HCEC 1CT (cell line): ENCODE results near the gene NOB1.
A peak's percentile ranks its signal among the peaks of the same experiment; 100 is the strongest.
"Not testable (repeated sequence)": the region's sequence is repeated elsewhere in the genome, so short reads cannot be mapped to it uniquely, and the experiment has no call there.

Experiments
- DNase-seq: peaks from one replicate; pipeline ENCODE4 v3.0.0-alpha.2; 2017

NOB1 gene

GRCh38 chr16:69754469-69755310 lies at the start of gene NOB1:
TSS of gene NOB1 (minus strand) at chr16:69754926. CDS start at chr16:69754910, 16 bp downstream.
- peak; percentile 92 for DNase-seq

GRCh38 chr16:69804297-69804696 lies 49.6 kb upstream of the NOB1 start:
- DNase-seq, result no peak

GRCh38 chr16:69799611-69800031 lies 44.9 kb upstream of the NOB1 start:
- no peak for DNase-seq

- DNase-seq, result no peak
These were observed 43.7 kb upstream of the NOB1 start for GRCh38 chr16:69798466-69798865.

- peak; percentile 62 for DNase-seq
These were observed 41.8 kb upstream of the NOB1 start for GRCh38 chr16:69796285-69797118.

- DNase-seq, result no peak
These were observed 39.8 kb upstream of the NOB1 start for GRCh38 chr16:69794486-69794885.

GRCh38 chr16:69793526-69793925 lies 38.8 kb upstream of the NOB1 start:
- DNase-seq, result no peak

GRCh38 chr16:69791391-69791847 lies 36.7 kb upstream of the NOB1 start:
- DNase-seq, result not testable (repeated sequence)

GRCh38 chr16:69787883-69788282 lies 33.2 kb upstream of the NOB1 start:
- no peak for DNase-seq

- DNase-seq, result no peak
These were observed 29.9 kb upstream of the NOB1 start for GRCh38 chr16:69784586-69784985.

GRCh38 chr16:69781118-69781517 lies 26.4 kb upstream of the NOB1 start:
- DNase-seq, result no peak

GRCh38 chr16:69779724-69780123 lies 25.0 kb upstream of the NOB1 start:
- no peak for DNase-seq

GRCh38 chr16:69775563-69775962 lies 20.8 kb upstream of the NOB1 start:
- no peak for DNase-seq

GRCh38 chr16:69773260-69773947 lies 18.7 kb upstream of the NOB1 start:
- DNase-seq, result no peak

- DNase-seq, result no peak
These were observed 16.9 kb upstream of the NOB1 start for GRCh38 chr16:69771651-69771967.

- no peak for DNase-seq
These were observed 14.7 kb upstream of the NOB1 start for GRCh38 chr16:69769404-69769803.

GRCh38 chr16:69768666-69769065 lies 13.9 kb upstream of the NOB1 start:
- DNase-seq, result no peak

GRCh38 chr16:69767459-69768229 lies 12.9 kb upstream of the NOB1 start:
- no peak for DNase-seq

GRCh38 chr16:69763599-69763942 lies 8.8 kb upstream of the NOB1 start:
- no peak for DNase-seq

- peak; percentile 15 for DNase-seq
These were observed 8.3 kb upstream of the NOB1 start for GRCh38 chr16:69762814-69763598.

- DNase-seq, result peak; percentile 52
These were observed 7.5 kb upstream of the NOB1 start, which contains the start of gene WWP2 for GRCh38 chr16:69761983-69762813. TSS of gene WWP2 (plus strand) at chr16:69762332. CDS start at chr16:69787011, 24,679 bp downstream.
